22Rv1 (cell line): ENCODE measurements around the gene ENO1.

ENCODE experiments used
- ZFX ChIP-seq: fragments of 450-650 bp; IDR thresholded peaks from 2 replicates; pipeline ENCODE4 v1.6.1; 2017; ENCODE audit warnings: antibody characterized with exemption, borderline replicate concordance
- TF ChIP-seq, protein P1 (sequence below): fragments of 450-650 bp; IDR thresholded peaks from 2 replicates; pipeline ENCODE4 v1.5.1; 2017; ENCODE audit warnings: mild to moderate bottlenecking

DNA sequence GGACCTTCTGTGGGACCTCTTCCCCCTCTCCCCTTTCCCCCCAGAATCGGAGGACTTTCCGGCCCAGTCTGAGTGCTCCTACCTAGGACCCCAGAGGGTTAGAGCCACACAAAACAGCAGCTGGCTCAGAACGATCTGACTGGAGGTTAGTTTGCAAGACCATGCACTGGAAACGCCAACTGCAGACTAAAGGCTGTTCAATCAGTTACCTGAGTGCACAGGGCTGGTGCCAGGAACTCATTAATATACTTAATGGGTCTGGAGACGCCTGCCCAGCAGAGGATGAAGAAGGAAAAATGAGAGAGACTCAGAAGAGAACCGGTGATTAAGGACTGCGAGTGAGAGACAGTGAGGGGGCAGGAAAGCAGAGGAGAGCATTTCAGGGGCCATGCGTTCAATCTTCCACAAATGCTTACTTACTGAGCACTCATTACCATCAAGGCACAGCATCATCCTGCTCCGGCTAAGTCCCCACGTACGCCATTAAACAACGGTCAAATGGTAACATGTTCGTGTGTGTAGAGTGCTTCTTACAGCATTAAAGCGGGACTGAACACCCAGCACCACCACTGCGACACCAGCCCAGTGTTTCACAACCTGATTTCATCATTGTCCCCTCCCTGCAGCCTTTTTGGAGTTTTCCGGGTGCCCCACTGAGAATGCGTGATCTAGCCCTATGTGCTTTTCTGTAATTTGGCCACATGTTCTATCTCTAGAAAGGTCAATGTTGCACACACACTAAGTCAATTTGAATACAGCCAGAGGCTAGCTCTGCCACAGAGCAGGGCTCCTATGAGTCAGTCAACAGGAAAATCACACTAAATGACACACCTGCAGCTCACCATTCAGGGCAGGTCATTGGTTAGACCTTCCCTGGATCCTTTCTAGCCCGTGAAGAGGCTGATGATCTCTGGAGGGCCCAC is 7.6 kb downstream of the ENO1 start:
- TF ChIP-seq, protein P1, sequence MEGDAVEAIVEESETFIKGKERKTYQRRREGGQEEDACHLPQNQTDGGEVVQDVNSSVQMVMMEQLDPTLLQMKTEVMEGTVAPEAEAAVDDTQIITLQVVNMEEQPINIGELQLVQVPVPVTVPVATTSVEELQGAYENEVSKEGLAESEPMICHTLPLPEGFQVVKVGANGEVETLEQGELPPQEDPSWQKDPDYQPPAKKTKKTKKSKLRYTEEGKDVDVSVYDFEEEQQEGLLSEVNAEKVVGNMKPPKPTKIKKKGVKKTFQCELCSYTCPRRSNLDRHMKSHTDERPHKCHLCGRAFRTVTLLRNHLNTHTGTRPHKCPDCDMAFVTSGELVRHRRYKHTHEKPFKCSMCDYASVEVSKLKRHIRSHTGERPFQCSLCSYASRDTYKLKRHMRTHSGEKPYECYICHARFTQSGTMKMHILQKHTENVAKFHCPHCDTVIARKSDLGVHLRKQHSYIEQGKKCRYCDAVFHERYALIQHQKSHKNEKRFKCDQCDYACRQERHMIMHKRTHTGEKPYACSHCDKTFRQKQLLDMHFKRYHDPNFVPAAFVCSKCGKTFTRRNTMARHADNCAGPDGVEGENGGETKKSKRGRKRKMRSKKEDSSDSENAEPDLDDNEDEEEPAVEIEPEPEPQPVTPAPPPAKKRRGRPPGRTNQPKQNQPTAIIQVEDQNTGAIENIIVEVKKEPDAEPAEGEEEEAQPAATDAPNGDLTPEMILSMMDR, result no peak
- TF ChIP-seq ZFX, result no peak
